ENCODE measurements around the gene WSB1.

Gene WSB1

GRCh38 chr17:27283060-27283459, 10.9 kb upstream of the WSB1 start:
- TF ChIP-seq CTCF (conservative IDR thresholded peaks at IDR 0.05), result no peak
- H3K27ac ChIP-seq, result no peak overlapping the region

DNA sequence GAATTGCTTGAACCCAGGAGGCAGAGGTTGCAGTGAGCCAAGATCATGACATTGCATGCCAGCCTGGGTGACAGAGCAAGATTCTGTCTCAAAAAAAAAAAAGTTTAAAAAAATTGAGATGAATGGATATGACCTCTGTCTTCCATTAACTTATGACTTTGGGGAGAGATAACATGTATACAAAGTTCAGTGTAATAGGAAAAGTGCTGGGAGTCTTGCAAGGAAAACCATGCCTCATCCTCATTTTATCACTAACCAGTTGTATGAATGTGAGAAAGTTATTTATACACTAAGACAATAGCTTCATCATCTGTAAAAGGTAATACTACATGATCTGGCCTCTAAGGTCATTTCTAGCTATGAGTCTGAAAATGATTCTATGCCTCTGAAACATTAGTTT, 10.2 kb upstream of the WSB1 start:
- H3K27ac ChIP-seq, result no peak overlapping the region
- TF ChIP-seq CTCF (conservative IDR thresholded peaks at IDR 0.05), result no peak

- TF ChIP-seq CTCF (conservative IDR thresholded peaks at IDR 0.05), result no peak
- no peak overlapping the region for H3K27ac ChIP-seq
Measured at GRCh38 chr17:27284811-27285415, 9.0 kb upstream of the WSB1 start.

- no peak overlapping the region for H3K27ac ChIP-seq
- TF ChIP-seq CTCF (conservative IDR thresholded peaks at IDR 0.05), result no peak
Measured at GRCh38 chr17:27285516-27285915, 8.4 kb upstream of the WSB1 start.

GRCh38 chr17:27288183-27288582, 5.7 kb upstream of the WSB1 start:
- H3K27ac ChIP-seq, result no peak overlapping the region
- no peak for TF ChIP-seq CTCF (conservative IDR thresholded peaks at IDR 0.05)

- TF ChIP-seq CTCF (conservative IDR thresholded peaks at IDR 0.05), result no peak
- H3K27ac ChIP-seq, result no peak overlapping the region
Measured at GRCh38 chr17:27289856-27290255, 4.1 kb upstream of the WSB1 start.

DNA sequence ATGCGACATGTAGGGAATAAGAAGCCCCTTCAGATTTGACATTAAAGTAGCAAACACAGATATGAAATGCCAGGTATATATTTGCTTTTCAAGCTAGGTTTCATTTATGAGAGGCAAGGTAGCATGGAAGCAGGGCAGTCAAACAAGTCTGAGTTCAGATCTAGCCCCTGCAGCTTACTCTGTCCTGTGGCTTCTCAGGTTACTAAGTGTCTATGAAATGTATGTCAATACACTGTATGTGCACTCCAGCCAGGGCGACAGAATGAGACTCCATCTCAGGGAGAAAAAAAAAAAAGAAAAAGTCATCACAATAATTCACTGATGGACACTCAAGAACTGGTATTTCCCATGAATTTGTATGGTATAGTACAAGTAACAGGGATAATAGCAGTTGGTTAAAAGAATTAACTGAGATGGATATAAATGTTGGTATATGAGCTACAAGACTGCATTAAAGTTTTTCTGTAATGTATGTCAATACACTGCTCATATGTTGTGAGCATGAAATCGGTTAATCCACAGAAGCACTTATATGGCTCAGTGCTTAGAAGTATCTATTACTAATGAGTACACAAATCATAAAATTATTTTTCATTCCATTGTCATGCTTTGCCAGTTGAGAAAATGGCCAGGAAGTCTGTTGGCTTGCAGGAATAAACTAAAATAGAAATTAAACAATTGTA, 2.9 kb upstream of the WSB1 start:
- no peak for TF ChIP-seq CTCF (conservative IDR thresholded peaks at IDR 0.05)
- H3K27ac ChIP-seq, result peak overlapping the region; percentile 15; the same call in 1 of the 2 replicates
